ENCODE results near the gene MATK.
"Not testable (repeated sequence)": the region's sequence is repeated elsewhere in the genome, so short reads cannot be mapped to it uniquely, and the experiment has no call there.

The MATK gene

DNA sequence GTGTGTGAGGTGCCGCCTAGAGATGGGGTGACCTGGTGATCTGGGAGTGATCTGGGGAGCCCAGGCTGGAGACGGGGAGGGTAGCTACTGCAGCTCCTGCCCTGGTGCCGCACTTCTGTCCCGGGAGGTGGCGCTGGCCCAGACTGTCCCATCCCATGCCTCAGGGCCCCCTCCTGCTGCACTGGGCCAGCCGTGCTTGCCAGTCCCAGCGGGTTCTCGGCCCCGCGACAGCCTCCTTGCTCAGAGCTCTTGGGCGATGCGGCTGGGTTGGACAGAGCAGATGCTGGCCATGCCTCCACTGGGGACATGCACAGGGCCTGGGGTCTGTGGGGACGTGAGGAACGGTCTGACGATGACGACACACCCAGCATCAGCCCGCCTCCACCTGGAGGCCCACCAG is 16.7 kb downstream of the MATK start:
- no peaks in the 10 kb centered on the region for H3K79me1 ChIP-seq (ENCODE audit: low read length)
- no peak overlapping the region for H4K5ac ChIP-seq (ENCODE audit: low read length)
- no peak overlapping the region for H3K9ac ChIP-seq (ENCODE audit: low read length)
- H3K36me3 ChIP-seq (ENCODE audit: control insufficient read depth, insufficient read depth, low read length): no peaks in the 10 kb centered on the region
- no peaks in the 10 kb centered on the region for H3K79me2 ChIP-seq (ENCODE audit: control insufficient read depth, insufficient read depth, low read length)
- DNase-seq: no peak
- no peak overlapping the region for H3K27ac ChIP-seq (ENCODE audit: low read depth, low read length)
- no peak overlapping the region for H2BK120ac ChIP-seq (ENCODE audit: low read depth, low read length)
- no peak overlapping the region for H3K18ac ChIP-seq (ENCODE audit: low read length)
- no peaks in the 10 kb centered on the region for H3K27me3 ChIP-seq (ENCODE audit: insufficient read depth, low read length, poor library complexity)
- H4K8ac ChIP-seq (ENCODE audit: low read depth, low read length): no peak overlapping the region
- H3K4ac ChIP-seq (ENCODE audit: low read depth, low read length): no peak overlapping the region
- no peak overlapping the region for H3K56ac ChIP-seq (ENCODE audit: low read length)
- WGBS (ENCODE audit: extremely low coverage, insufficient coverage, low lambda C conversion rate): no CpG with 5 or more reads among the region's 17 CpGs
- H3K4me2 ChIP-seq (ENCODE audit: low read length): no peak overlapping the region
- H2BK5ac ChIP-seq (ENCODE audit: low read length): no peak overlapping the region
- H3K23ac ChIP-seq (ENCODE audit: low read length): no peak overlapping the region
- H3K4me3 ChIP-seq (ENCODE audit: low read length): no peak overlapping the region
- no peak overlapping the region for H2AK5ac ChIP-seq (ENCODE audit: low read length)
- no peak overlapping the region for H2BK15ac ChIP-seq (replicated peaks; ENCODE audit: low read depth)
- no peaks in the 10 kb centered on the region for H3K4me1 ChIP-seq (ENCODE audit: control insufficient read depth, low read depth, low read length)

DNA sequence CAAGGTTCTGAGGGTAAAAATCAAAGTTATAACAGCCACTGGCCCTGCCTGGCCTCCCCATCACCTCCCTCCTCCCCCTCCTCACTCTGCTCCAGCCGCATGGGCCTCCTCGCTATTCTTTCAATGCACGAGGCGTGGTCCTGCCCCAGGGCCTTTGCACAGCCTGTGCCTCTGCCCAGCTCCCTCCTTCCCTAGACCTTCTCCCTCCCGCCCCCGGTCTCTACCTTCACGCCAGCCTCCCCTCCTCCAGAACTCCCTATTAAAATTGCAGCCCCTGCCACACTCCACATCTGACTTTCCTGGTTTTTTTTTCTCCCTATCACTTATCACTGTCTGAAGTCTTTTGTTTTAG is 17.5 kb downstream of the MATK start:
- H3K79me1 ChIP-seq (ENCODE audit: low read length): no peaks in the 10 kb centered on the region
- no peak overlapping the region for H2AK5ac ChIP-seq (ENCODE audit: low read length)
- H3K18ac ChIP-seq (ENCODE audit: low read length): no peak overlapping the region
- H4K8ac ChIP-seq (ENCODE audit: low read depth, low read length): no peak overlapping the region
- no peak overlapping the region for H3K4me2 ChIP-seq (ENCODE audit: low read length)
- no peak overlapping the region for H4K5ac ChIP-seq (ENCODE audit: low read length)
- H3K79me2 ChIP-seq (ENCODE audit: control insufficient read depth, insufficient read depth, low read length): no peaks in the 10 kb centered on the region
- no peak overlapping the region for H3K23ac ChIP-seq (ENCODE audit: low read length)
- H3K4me3 ChIP-seq (ENCODE audit: low read length): no peak overlapping the region
- no peak overlapping the region for H3K56ac ChIP-seq (ENCODE audit: low read length)
- H3K4me1 ChIP-seq (ENCODE audit: control insufficient read depth, low read depth, low read length): no peaks in the 10 kb centered on the region
- no peak overlapping the region for H2BK15ac ChIP-seq (replicated peaks; ENCODE audit: low read depth)
- no peak overlapping the region for H3K9ac ChIP-seq (ENCODE audit: low read length)
- DNase-seq: no peak
- H3K27me3 ChIP-seq (ENCODE audit: insufficient read depth, low read length, poor library complexity): no peaks in the 10 kb centered on the region
- no peak overlapping the region for H2BK120ac ChIP-seq (ENCODE audit: low read depth, low read length)
- no peak overlapping the region for H3K4ac ChIP-seq (ENCODE audit: low read depth, low read length)
- H3K36me3 ChIP-seq (ENCODE audit: control insufficient read depth, insufficient read depth, low read length): no peaks in the 10 kb centered on the region
- H3K27ac ChIP-seq (ENCODE audit: low read depth, low read length): no peak overlapping the region
- no peak overlapping the region for H2BK5ac ChIP-seq (ENCODE audit: low read length)
- WGBS (ENCODE audit: extremely low coverage, insufficient coverage, low lambda C conversion rate): no CpG with 5 or more reads among the region's 7 CpGs

DNA sequence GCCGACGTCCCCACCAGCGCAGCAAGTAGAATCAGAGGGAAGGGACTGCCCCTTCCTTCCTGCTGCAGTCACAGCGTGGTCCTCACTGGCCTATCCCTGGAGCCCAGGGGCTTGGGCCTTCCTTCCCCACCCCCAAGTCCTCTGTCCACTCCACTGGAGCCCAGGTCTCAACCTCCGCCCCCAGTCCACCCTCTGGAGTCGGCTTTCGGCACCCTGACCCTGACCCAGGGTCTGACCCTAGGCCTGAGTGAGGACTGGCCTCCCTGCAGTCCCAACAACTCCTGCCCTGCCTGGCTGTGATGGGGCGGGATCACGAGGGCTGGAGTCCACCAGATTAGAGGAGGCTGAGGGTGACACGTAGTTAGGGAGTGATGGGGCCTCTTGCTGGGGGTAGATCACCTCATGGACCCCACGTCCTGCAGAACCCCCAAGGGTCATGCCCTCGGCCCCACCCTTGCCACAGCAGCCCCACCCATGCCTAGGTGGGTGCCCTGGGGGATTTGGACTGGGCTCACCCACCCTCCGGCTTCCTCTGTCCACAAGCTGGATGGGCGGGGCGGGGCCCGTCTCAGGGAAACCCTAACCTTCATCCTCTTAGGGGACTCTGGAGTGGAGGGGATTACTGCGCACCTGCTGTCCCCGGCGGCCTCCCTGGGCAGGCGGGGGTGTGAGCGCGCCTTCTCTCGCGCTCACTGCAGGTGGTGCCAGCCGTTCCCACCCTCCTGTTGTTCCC is 18.0 kb downstream of the MATK start:
- no CpG with 5 or more reads among the region's 25 CpGs for WGBS (ENCODE audit: extremely low coverage, insufficient coverage, low lambda C conversion rate)
- H4K8ac ChIP-seq (ENCODE audit: low read depth, low read length): no peak overlapping the region
- H3K36me3 ChIP-seq (ENCODE audit: control insufficient read depth, insufficient read depth, low read length): no peaks in the 10 kb centered on the region
- no peak overlapping the region for H2AK5ac ChIP-seq (ENCODE audit: low read length)
- no peak overlapping the region for H3K23ac ChIP-seq (ENCODE audit: low read length)
- H3K4me1 ChIP-seq (ENCODE audit: control insufficient read depth, low read depth, low read length): no peaks in the 10 kb centered on the region
- H3K79me2 ChIP-seq (ENCODE audit: control insufficient read depth, insufficient read depth, low read length): no peaks in the 10 kb centered on the region
- H4K5ac ChIP-seq (ENCODE audit: low read length): no peak overlapping the region
- no peak overlapping the region for H3K18ac ChIP-seq (ENCODE audit: low read length)
- no peak overlapping the region for H3K9ac ChIP-seq (ENCODE audit: low read length)
- H2BK120ac ChIP-seq (ENCODE audit: low read depth, low read length): no peak overlapping the region
- no peaks in the 10 kb centered on the region for H3K79me1 ChIP-seq (ENCODE audit: low read length)
- H3K56ac ChIP-seq (ENCODE audit: low read length): no peak overlapping the region
- H2BK15ac ChIP-seq (replicated peaks; ENCODE audit: low read depth): no peak overlapping the region
- no peak for DNase-seq
- no peak overlapping the region for H2BK5ac ChIP-seq (ENCODE audit: low read length)
- no peak overlapping the region for H3K4me2 ChIP-seq (ENCODE audit: low read length)
- H3K4me3 ChIP-seq (ENCODE audit: low read length): no peak overlapping the region
- no peak overlapping the region for H3K4ac ChIP-seq (ENCODE audit: low read depth, low read length)
- no peak overlapping the region for H3K27ac ChIP-seq (ENCODE audit: low read depth, low read length)
- no peaks in the 10 kb centered on the region for H3K27me3 ChIP-seq (ENCODE audit: insufficient read depth, low read length, poor library complexity)

DNA sequence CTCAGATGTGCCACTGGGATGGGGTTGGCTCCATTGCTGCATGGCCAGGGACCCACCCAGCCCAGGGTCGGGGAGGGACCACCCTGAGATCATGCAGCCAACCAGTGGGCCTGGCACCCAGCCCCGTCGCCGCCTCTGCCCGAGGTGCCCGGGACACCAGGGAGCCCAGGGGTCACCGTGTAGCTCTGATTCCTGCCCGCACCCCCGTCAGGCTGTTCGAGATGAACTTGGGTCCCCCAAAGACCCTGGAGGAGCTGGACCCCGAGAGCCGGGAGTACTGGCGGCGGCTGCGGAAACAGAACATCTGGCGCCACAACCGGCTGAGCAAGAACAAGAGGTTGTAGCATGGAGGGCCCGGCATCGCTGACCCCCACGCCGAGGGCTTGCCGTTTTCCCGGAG is 19.1 kb downstream of the MATK start:
- Histone ChIP-seq H3K27ac (ENCODE audit: low read depth, low read length) (no peak overlapping the region), H2BK120ac (ENCODE audit: low read depth, low read length) (no peak overlapping the region), H3K79me1 (ENCODE audit: low read length) (no peaks in the 10 kb centered on the region), H3K18ac (ENCODE audit: low read length) (no peak overlapping the region), H2BK15ac (replicated peaks; ENCODE audit: low read depth) (no peak overlapping the region), H3K4me3 (ENCODE audit: low read length) (no peak overlapping the region), H2AK5ac (ENCODE audit: low read length) (no peak overlapping the region), H3K4me1 (ENCODE audit: control insufficient read depth, low read depth, low read length) (no peaks in the 10 kb centered on the region), H4K5ac (ENCODE audit: low read length) (no peak overlapping the region), H3K56ac (ENCODE audit: low read length) (no peak overlapping the region), H3K9ac (ENCODE audit: low read length) (no peak overlapping the region), H3K23ac (ENCODE audit: low read length) (no peak overlapping the region), H3K4me2 (ENCODE audit: low read length) (no peak overlapping the region), H2BK5ac (ENCODE audit: low read length) (no peak overlapping the region), H3K79me2 (ENCODE audit: control insufficient read depth, insufficient read depth, low read length) (no peaks in the 10 kb centered on the region), H3K36me3 (ENCODE audit: control insufficient read depth, insufficient read depth, low read length) (no peaks in the 10 kb centered on the region), H4K8ac (ENCODE audit: low read depth, low read length) (no peak overlapping the region), H3K4ac (ENCODE audit: low read depth, low read length) (no peak overlapping the region), H3K27me3 (ENCODE audit: insufficient read depth, low read length, poor library complexity) (no peaks in the 10 kb centered on the region)
- WGBS (ENCODE audit: extremely low coverage, insufficient coverage, low lambda C conversion rate): no CpG with 5 or more reads among the region's 23 CpGs
- DNase-seq: no peak

DNA sequence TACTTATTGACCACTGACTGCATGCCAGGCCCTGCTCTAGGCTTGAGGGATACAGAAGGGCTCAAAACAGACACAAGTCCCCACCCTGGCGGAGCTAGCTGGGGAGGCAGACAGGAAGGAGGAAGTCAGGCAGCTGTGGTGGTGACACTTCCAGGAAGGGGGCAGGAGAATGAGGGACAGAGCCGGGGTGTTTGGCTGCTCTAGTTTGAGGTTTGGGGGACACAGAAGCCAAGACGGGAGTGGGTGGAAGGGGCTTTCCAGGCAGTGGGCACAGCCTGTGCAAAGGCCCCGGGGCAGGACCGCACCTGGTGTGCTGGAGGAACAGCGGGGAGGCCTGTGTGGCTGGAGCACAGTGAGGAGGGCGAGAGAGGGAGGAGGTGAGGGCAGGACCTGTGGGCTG is 19.7 kb downstream of the MATK start:
- WGBS (ENCODE audit: extremely low coverage, insufficient coverage, low lambda C conversion rate): no CpG with 5 or more reads among the region's 7 CpGs
- H4K8ac ChIP-seq (ENCODE audit: low read depth, low read length): no peak overlapping the region

DNA sequence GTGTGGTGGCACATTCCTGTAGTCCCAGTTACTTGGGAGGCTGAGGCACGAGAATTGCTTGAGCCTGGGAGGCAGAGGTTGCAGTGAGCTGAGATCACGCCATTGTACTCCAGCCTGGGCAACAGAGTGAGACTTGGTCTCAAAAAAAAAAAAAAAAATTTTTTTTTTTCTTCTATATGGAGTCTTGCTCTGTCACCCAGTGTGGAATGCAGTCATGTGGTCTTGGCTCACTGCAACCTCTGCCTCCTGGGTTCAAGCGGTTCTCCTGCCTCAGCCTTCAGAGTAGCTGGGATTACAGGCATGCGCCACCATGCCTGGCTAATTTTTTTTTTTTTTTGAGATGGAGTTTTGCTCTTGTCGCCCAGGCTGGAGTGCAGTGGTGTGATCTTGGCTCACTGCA is 20.4 kb downstream of the MATK start:
- not testable (repeated sequence) for H3K27ac ChIP-seq (ENCODE audit: low read depth, low read length); H3K4me1 ChIP-seq (ENCODE audit: control insufficient read depth, low read depth, low read length); H4K5ac ChIP-seq (ENCODE audit: low read length); H3K27me3 ChIP-seq (ENCODE audit: insufficient read depth, low read length, poor library complexity); H3K9ac ChIP-seq (ENCODE audit: low read length); H3K36me3 ChIP-seq (ENCODE audit: control insufficient read depth, insufficient read depth, low read length); H2AK5ac ChIP-seq (ENCODE audit: low read length); H2BK15ac ChIP-seq (replicated peaks; ENCODE audit: low read depth); H3K79me2 ChIP-seq (ENCODE audit: control insufficient read depth, insufficient read depth, low read length); H3K18ac ChIP-seq (ENCODE audit: low read length); H3K56ac ChIP-seq (ENCODE audit: low read length); H3K23ac ChIP-seq (ENCODE audit: low read length); DNase-seq; H2BK120ac ChIP-seq (ENCODE audit: low read depth, low read length); H3K4me3 ChIP-seq (ENCODE audit: low read length); H3K79me1 ChIP-seq (ENCODE audit: low read length); H3K4ac ChIP-seq (ENCODE audit: low read depth, low read length); H2BK5ac ChIP-seq (ENCODE audit: low read length); H3K4me2 ChIP-seq (ENCODE audit: low read length); H4K8ac ChIP-seq (ENCODE audit: low read depth, low read length)
- no CpG with 5 or more reads among the region's 5 CpGs for WGBS (ENCODE audit: extremely low coverage, insufficient coverage, low lambda C conversion rate)

More for the DNA sequence above, 19.7 kb downstream of the MATK start:
- Histone ChIP-seq H3K56ac (ENCODE audit: low read length) (no peak overlapping the region), H2AK5ac (ENCODE audit: low read length) (no peak overlapping the region), H3K79me1 (ENCODE audit: low read length) (no peaks in the 10 kb centered on the region), H4K5ac (ENCODE audit: low read length) (no peak overlapping the region), H3K4me2 (ENCODE audit: low read length) (no peak overlapping the region), H3K4ac (ENCODE audit: low read depth, low read length) (no peak overlapping the region), H2BK120ac (ENCODE audit: low read depth, low read length) (no peak overlapping the region), H3K18ac (ENCODE audit: low read length) (no peak overlapping the region), H3K9ac (ENCODE audit: low read length) (no peak overlapping the region), H3K36me3 (ENCODE audit: control insufficient read depth, insufficient read depth, low read length) (no peaks in the 10 kb centered on the region), H3K27ac (ENCODE audit: low read depth, low read length) (no peak overlapping the region), H3K27me3 (ENCODE audit: insufficient read depth, low read length, poor library complexity) (no peaks in the 10 kb centered on the region), H2BK15ac (replicated peaks; ENCODE audit: low read depth) (no peak overlapping the region), H3K4me3 (ENCODE audit: low read length) (no peak overlapping the region), H3K79me2 (ENCODE audit: control insufficient read depth, insufficient read depth, low read length) (no peaks in the 10 kb centered on the region), H2BK5ac (ENCODE audit: low read length) (no peak overlapping the region), H3K23ac (ENCODE audit: low read length) (no peak overlapping the region), H3K4me1 (ENCODE audit: control insufficient read depth, low read depth, low read length) (no peaks in the 10 kb centered on the region)
- no peak for DNase-seq
